ENCODE results near the gene WDR33.

DNA sequence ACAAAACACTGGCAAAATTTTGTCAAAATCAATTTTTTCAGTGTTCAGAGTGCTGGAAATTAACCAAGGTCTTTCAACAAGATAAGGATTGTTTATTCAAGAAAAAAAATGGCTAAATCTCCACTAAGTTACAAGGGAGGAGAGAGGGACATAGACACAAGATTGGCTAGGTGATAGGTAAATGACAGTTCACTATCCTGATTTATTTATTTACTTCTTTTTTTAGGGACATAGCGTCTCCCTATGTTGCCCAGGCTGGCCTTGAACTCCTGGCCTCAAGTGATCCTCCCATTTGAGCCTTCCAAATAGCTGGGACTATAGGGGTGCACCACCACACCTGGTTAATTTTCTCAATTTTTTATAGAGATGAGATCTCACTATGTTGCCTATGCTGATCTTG is 3.7 kb upstream of the WDR33 start:
- no peak for TF ChIP-seq POLR2A (IDR thresholded peaks at IDR 0.05)
- TF ChIP-seq, protein P1, sequence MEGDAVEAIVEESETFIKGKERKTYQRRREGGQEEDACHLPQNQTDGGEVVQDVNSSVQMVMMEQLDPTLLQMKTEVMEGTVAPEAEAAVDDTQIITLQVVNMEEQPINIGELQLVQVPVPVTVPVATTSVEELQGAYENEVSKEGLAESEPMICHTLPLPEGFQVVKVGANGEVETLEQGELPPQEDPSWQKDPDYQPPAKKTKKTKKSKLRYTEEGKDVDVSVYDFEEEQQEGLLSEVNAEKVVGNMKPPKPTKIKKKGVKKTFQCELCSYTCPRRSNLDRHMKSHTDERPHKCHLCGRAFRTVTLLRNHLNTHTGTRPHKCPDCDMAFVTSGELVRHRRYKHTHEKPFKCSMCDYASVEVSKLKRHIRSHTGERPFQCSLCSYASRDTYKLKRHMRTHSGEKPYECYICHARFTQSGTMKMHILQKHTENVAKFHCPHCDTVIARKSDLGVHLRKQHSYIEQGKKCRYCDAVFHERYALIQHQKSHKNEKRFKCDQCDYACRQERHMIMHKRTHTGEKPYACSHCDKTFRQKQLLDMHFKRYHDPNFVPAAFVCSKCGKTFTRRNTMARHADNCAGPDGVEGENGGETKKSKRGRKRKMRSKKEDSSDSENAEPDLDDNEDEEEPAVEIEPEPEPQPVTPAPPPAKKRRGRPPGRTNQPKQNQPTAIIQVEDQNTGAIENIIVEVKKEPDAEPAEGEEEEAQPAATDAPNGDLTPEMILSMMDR (IDR thresholded peaks at IDR 0.05), result no peak
